ENCODE results near the gene PKN1. TPM values are rescaled to one million over a fixed set of nuclear protein-coding genes. Genes with fewer than 3 reads are reported as not detected.

The PKN1 gene
- total and polyA plus RNA-seq, 2 experiments from 2014 or later = 86.8 to 201 TPM

DNA sequence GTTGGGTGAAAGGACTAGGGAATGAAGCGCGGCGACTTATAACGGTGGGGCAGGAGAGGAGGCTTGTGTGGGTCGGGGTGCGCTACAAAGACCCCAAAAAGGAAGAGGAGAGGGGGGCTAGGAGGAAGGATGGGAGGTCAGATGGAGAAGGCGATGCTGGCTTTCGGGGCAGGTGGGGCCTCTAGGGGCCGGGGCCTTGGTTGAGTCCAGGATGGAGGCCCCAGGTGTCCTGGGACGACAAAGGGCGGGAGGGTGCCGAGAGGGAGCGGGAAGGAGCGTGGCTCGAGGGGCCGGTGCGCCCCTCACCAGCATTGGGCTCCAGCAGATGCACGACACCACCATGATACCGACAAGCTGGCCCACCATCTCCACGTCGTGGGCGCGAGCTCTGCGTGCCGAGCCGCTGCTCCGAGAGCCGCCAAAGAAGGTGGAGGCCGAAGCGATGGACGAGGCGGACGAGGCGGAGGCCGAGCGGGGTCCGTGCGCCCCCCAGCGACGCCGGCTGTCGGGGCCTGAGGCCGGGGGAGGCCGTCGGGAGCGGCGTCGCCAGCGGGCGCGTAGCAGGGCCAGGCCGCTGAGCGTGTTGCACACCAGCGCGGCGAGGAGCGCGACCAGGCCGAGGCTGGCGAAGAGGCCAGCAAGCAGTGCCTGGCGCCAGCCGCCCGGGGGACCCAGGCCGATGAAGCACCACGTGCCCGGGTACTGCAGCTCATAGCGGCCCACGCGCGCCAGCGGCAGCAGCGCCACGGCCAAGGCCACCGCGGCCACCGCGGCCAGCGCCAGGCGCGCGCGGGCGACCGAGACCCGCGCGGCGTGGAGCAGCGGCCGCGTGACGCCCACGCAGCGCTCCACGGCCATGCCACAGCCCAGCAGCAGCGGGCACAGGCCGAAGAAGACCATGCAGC is 40.2 kb downstream of the PKN1 start:
- H3K27ac Mint-ChIP-seq = no peak overlapping the region
- Histone ChIP-seq H3K79me2 (replicated peaks; ENCODE audit: insufficient read depth) (no peaks in the 10 kb centered on the region), H3K4me3 (peak overlapping the region; percentile 65), H3K27me3 (ENCODE audit: insufficient read depth) (peaks cover 18% of the 10 kb centered on the region), H3K4me1 (ENCODE audit: insufficient read depth) (peaks cover 12% of the 10 kb centered on the region), H3F3A (replicated peaks; ENCODE audit: low read depth) (0 out of 2 replicates have a peak, but pooled peaks cover 9% of the 10 kb centered on the region), H3K27ac (ENCODE audit: low read depth) (no peak overlapping the region), H4K20me1 (replicated peaks; ENCODE audit: insufficient read depth) (no peaks in the 10 kb centered on the region; the same call in 1 of the 2 replicates), H2AFZ (peak overlapping the region; percentile 84; the same call in 1 of the 2 replicates), H3K9me2 (ENCODE audit: insufficient read depth) (no peaks in the 10 kb centered on the region), H3K4me2 (peak overlapping the region; percentile 92), H3K36me3 (ENCODE audit: insufficient read depth) (no peaks in the 10 kb centered on the region; the same call in 1 of the 2 replicates)
- peak; percentile 1; the same call in 2 of the 3 replicates for ATAC-seq
- H3K36me3 Mint-ChIP-seq (ENCODE audit: low read depth) = peaks cover 10% of the 10 kb centered on the region
- H3K9me3 Mint-ChIP-seq = no peaks in the 10 kb centered on the region
- TF ChIP-seq, protein P1, sequence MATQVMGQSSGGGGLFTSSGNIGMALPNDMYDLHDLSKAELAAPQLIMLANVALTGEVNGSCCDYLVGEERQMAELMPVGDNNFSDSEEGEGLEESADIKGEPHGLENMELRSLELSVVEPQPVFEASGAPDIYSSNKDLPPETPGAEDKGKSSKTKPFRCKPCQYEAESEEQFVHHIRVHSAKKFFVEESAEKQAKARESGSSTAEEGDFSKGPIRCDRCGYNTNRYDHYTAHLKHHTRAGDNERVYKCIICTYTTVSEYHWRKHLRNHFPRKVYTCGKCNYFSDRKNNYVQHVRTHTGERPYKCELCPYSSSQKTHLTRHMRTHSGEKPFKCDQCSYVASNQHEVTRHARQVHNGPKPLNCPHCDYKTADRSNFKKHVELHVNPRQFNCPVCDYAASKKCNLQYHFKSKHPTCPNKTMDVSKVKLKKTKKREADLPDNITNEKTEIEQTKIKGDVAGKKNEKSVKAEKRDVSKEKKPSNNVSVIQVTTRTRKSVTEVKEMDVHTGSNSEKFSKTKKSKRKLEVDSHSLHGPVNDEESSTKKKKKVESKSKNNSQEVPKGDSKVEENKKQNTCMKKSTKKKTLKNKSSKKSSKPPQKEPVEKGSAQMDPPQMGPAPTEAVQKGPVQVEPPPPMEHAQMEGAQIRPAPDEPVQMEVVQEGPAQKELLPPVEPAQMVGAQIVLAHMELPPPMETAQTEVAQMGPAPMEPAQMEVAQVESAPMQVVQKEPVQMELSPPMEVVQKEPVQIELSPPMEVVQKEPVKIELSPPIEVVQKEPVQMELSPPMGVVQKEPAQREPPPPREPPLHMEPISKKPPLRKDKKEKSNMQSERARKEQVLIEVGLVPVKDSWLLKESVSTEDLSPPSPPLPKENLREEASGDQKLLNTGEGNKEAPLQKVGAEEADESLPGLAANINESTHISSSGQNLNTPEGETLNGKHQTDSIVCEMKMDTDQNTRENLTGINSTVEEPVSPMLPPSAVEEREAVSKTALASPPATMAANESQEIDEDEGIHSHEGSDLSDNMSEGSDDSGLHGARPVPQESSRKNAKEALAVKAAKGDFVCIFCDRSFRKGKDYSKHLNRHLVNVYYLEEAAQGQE (IDR thresholded peaks at IDR 0.05; ENCODE audit: unreplicated experiment) = no peak
- TF ChIP-seq JUNB (IDR thresholded peaks at IDR 0.05; ENCODE audit: unreplicated experiment) = no peak
- TF ChIP-seq CTCF (conservative IDR thresholded peaks at IDR 0.05; ENCODE audit: low read depth in 2 of 2) = peak in 1 of 2 experiments; percentile 62; a peak in 2 of 4 replicates
- no peak for TF ChIP-seq ZNF114 (CRISPR knock-in tag; IDR thresholded peaks at IDR 0.05)
- TF ChIP-seq POLR2AphosphoS5 (IDR thresholded peaks at IDR 0.05; ENCODE audit: low read depth) = 0 out of 2 replicates have a peak, but pooled peaks have one; percentile 8
- no peak for TF ChIP-seq ZNF331 (CRISPR knock-in tag; IDR thresholded peaks at IDR 0.05; ENCODE audit: low read depth)
- TF ChIP-seq CREB1 (CRISPR knock-in tag; IDR thresholded peaks at IDR 0.05; ENCODE audit: low read depth) = no peak
- TF ChIP-seq EZH2 (IDR thresholded peaks at IDR 0.05; ENCODE audit: low read depth, unreplicated experiment) = no peak
- no peak for TF ChIP-seq STAT1 (IDR thresholded peaks at IDR 0.05; ENCODE audit: unreplicated experiment)
- TF ChIP-seq, protein P2, sequence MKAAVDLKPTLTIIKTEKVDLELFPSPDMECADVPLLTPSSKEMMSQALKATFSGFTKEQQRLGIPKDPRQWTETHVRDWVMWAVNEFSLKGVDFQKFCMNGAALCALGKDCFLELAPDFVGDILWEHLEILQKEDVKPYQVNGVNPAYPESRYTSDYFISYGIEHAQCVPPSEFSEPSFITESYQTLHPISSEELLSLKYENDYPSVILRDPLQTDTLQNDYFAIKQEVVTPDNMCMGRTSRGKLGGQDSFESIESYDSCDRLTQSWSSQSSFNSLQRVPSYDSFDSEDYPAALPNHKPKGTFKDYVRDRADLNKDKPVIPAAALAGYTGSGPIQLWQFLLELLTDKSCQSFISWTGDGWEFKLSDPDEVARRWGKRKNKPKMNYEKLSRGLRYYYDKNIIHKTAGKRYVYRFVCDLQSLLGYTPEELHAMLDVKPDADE (IDR thresholded peaks at IDR 0.05) = no peak
- peak overlapping the region; percentile 61 for H3K4me3 Mint-ChIP-seq
- peaks cover 28% of the 10 kb centered on the region for H3K27me3 Mint-ChIP-seq (ENCODE audit: insufficient read depth, low read depth, poor library complexity)
- DNase-seq (ENCODE audit: low spot score) = peak; percentile 71
- peaks cover 31% of the 10 kb centered on the region for H3K4me1 Mint-ChIP-seq
